ENCODE measurements around the gene SLC25A13. TPM values are rescaled to one million over a fixed set of nuclear protein-coding genes. Genes with fewer than 3 reads are reported as not detected.

SLC25A13 gene
- total and polyA plus RNA-seq, 2 of the 8 experiments (the other 6 are each of a cell fraction or from before 2014, with no cell fraction given), result 30.8 to 85.4 TPM

DNA sequence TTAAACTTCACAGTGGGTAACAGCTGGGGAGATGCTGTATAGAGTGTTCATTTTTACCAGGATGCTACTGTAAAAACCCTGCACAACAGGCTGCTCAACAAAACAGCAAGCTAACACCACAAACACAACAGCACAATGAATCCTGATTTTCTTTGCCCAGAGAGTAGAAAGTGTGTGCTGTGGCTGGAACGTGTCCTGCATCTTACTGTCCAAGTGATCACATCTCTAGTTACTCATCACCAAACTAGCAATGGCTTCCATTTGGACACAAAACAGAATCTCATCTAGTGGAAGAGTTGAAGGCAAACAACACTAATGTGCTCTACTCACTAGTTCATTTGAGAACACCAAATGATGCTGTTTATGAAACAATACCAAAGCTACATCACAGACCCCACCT is 121.2 kb downstream of the SLC25A13 start:
- peaks cover 5 to 9% of the 10 kb centered on the region in 2 experiments for H4K20me1 ChIP-seq (replicated peaks in 1 of 2; ENCODE audit: control insufficient read depth in 1 of 2, insufficient read depth in 2 of 2, low read length in 2 of 2)
- no peaks in the 10 kb centered on the region; a peak in 3 of 7 replicates for H3K27me3 ChIP-seq (replicated peaks in 1 of 4; ENCODE audit: control insufficient read depth in 3 of 4, extremely low read depth in 1 of 4, insufficient read depth in 3 of 4, low read length in 3 of 4)
- no peaks in the 10 kb centered on the region; the same call in 1 of the 2 replicates for H3K79me1 ChIP-seq (ENCODE audit: low read depth, low read length)
- H3K4me1 ChIP-seq (replicated peaks in 1 of 4; ENCODE audit: control insufficient read depth in 3 of 4, insufficient read depth in 4 of 4, low read length in 3 of 4), result peaks cover 0 to 3% (median 2%) of the 10 kb centered on the region in 4 experiments; a peak in 3 of 7 replicates
- DNase-seq (ENCODE audit: low read depth in 1 of 2, low spot score in 2 of 2) (no peak), FAIRE-seq (no peak)
- no peak overlapping the region for H2BK120ac ChIP-seq (replicated peaks; ENCODE audit: low read depth, low read length)
- H3K18ac ChIP-seq (ENCODE audit: extremely low read depth, low read length), result no peak overlapping the region
- H2AFZ ChIP-seq (ENCODE audit: low read length), result no peak overlapping the region
- no peak overlapping the region for H3K23ac ChIP-seq (ENCODE audit: insufficient read length)
- H3K56ac ChIP-seq (replicated peaks; ENCODE audit: insufficient read length, low read depth, low read length), result no peak overlapping the region
- no peak overlapping the region for H4K5ac ChIP-seq (ENCODE audit: insufficient read length, low read depth, low read length)
- H3K4ac ChIP-seq (replicated peaks; ENCODE audit: insufficient read length, low read depth, low read length), result no peak overlapping the region
- H3K79me2 ChIP-seq (ENCODE audit: control insufficient read depth in 1 of 2, insufficient read depth in 2 of 2, low read length in 2 of 2), result no peaks in the 10 kb centered on the region
- no peaks in the 10 kb centered on the region for H3K9me3 ChIP-seq (ENCODE audit: insufficient read depth in 2 of 2, low read depth in 1 of 2, low read length in 1 of 2)
- WGBS, 2 experiments (ENCODE audit: extremely low coverage in 1 of 2, insufficient coverage in 1 of 2, insufficient read length in 1 of 2, insufficient replicate concordance in 2 of 2, low coverage in 1 of 2, low lambda C conversion rate in 2 of 2, missing lambda C conversion rate in 1 of 2), result 89% methylated on average over 1 of the region's 1 CpG; no CpG with 5 or more reads in 1 of the 2 experiments
- POLR2A ChIA-PET (ENCODE audit: partially characterized antibody), result no interaction called here
- no peak overlapping the region for H3K4me3 ChIP-seq (ENCODE audit: extremely low read depth in 1 of 4, insufficient read depth in 2 of 4, low read depth in 3 of 4, low read length in 4 of 4)
- no peak overlapping the region for H4K8ac ChIP-seq (ENCODE audit: extremely low read depth, insufficient read depth, low read length)
- H2AK5ac ChIP-seq (ENCODE audit: low read depth, low read length), result no peak overlapping the region
- H3K9ac ChIP-seq (replicated peaks in 1 of 4; ENCODE audit: extremely low read depth in 1 of 4, low read depth in 3 of 4, low read length in 3 of 4), result no peak overlapping the region
- H2BK20ac ChIP-seq (ENCODE audit: low read length), result no peak overlapping the region
- H2BK15ac ChIP-seq (ENCODE audit: low read length), result no peak overlapping the region
- CTCF ChIA-PET (ENCODE audit: partially characterized antibody), result interaction anchor here (0.6 to 1.4 kb wide), 3 partner anchors 24 to 1078 kb away, joined by 3 to 5 read pairs (median 3); no protein-coding TSS in a partner anchor
- H4K91ac ChIP-seq (replicated peaks; ENCODE audit: insufficient read length, low read length), result no peak overlapping the region
- no peaks in the 10 kb centered on the region for H3K23me2 ChIP-seq (ENCODE audit: low read depth, low read length)
- H3K14ac ChIP-seq (ENCODE audit: insufficient read length), result no peak overlapping the region
- no peak overlapping the region for H2BK5ac ChIP-seq (ENCODE audit: low read depth, low read length)
- H3K27ac ChIP-seq (ENCODE audit: low read depth, low read length), result no peak overlapping the region
- no peak overlapping the region for H3K4me2 ChIP-seq (ENCODE audit: insufficient read depth in 1 of 2, low read depth in 2 of 2, low read length in 2 of 2)
- H3K36me3 ChIP-seq (ENCODE audit: control insufficient read depth in 2 of 4, insufficient read depth in 4 of 4, low read length in 3 of 4), result no peaks in the 10 kb centered on the region
- H2BK12ac ChIP-seq (ENCODE audit: low read depth, low read length), result no peak overlapping the region
- TF ChIP-seq HDAC6 (IDR thresholded peaks at IDR 0.05; ENCODE audit: low read depth, low read length), result no peak
- no peak for TF ChIP-seq BRCA1 (IDR thresholded peaks at IDR 0.05; ENCODE audit: low read depth, low read length)
- TF ChIP-seq, protein P1, sequence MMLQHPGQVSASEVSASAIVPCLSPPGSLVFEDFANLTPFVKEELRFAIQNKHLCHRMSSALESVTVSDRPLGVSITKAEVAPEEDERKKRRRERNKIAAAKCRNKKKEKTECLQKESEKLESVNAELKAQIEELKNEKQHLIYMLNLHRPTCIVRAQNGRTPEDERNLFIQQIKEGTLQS (IDR thresholded peaks at IDR 0.05; ENCODE audit: insufficient read depth, low read depth, low read length), result no peak
- TF ChIP-seq RAD21 (IDR thresholded peaks at IDR 0.05 in 1 of 2, conservative IDR thresholded peaks at IDR 0.05 in 1 of 2; ENCODE audit: low read depth in 2 of 2, low read length in 2 of 2), result no peak
- TF ChIP-seq, protein P2, sequence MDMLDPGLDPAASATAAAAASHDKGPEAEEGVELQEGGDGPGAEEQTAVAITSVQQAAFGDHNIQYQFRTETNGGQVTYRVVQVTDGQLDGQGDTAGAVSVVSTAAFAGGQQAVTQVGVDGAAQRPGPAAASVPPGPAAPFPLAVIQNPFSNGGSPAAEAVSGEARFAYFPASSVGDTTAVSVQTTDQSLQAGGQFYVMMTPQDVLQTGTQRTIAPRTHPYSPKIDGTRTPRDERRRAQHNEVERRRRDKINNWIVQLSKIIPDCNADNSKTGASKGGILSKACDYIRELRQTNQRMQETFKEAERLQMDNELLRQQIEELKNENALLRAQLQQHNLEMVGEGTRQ (IDR thresholded peaks at IDR 0.05; ENCODE audit: low read length), result no peak
- TF ChIP-seq RXRA (IDR thresholded peaks at IDR 0.05; ENCODE audit: insufficient read depth, low read depth, low read length), result no peak
- TF ChIP-seq, protein P3, sequence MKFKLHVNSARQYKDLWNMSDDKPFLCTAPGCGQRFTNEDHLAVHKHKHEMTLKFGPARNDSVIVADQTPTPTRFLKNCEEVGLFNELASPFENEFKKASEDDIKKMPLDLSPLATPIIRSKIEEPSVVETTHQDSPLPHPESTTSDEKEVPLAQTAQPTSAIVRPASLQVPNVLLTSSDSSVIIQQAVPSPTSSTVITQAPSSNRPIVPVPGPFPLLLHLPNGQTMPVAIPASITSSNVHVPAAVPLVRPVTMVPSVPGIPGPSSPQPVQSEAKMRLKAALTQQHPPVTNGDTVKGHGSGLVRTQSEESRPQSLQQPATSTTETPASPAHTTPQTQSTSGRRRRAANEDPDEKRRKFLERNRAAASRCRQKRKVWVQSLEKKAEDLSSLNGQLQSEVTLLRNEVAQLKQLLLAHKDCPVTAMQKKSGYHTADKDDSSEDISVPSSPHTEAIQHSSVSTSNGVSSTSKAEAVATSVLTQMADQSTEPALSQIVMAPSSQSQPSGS (IDR thresholded peaks at IDR 0.05; ENCODE audit: low read length), result no peak
- TF ChIP-seq EGR1 (IDR thresholded peaks at IDR 0.05; ENCODE audit: borderline replicate concordance, low read depth, low read length), result no peak
- TF ChIP-seq SUZ12 (IDR thresholded peaks at IDR 0.05; ENCODE audit: low read length), result no peak
- no peak for TF ChIP-seq JUND (IDR thresholded peaks at IDR 0.05; ENCODE audit: low read length)

Data from H1 (cell line).